ENCODE measurements around the gene ACKR2.

ACKR2 gene, protein sequence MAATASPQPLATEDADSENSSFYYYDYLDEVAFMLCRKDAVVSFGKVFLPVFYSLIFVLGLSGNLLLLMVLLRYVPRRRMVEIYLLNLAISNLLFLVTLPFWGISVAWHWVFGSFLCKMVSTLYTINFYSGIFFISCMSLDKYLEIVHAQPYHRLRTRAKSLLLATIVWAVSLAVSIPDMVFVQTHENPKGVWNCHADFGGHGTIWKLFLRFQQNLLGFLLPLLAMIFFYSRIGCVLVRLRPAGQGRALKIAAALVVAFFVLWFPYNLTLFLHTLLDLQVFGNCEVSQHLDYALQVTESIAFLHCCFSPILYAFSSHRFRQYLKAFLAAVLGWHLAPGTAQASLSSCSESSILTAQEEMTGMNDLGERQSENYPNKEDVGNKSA

GRCh38 chr3:42809202-42809601 lies at the start of gene ACKR2:
Gene ACKR2, plus strand, starts transcription at chr3:42809445. Its CDS starts 55,058 bp downstream, at chr3:42864503.
- DNase-seq, result no peak

- DNase-seq, result no peak
Measured at GRCh38 chr3:42762046-42762724, 47.1 kb upstream of the ACKR2 start.

DNA sequence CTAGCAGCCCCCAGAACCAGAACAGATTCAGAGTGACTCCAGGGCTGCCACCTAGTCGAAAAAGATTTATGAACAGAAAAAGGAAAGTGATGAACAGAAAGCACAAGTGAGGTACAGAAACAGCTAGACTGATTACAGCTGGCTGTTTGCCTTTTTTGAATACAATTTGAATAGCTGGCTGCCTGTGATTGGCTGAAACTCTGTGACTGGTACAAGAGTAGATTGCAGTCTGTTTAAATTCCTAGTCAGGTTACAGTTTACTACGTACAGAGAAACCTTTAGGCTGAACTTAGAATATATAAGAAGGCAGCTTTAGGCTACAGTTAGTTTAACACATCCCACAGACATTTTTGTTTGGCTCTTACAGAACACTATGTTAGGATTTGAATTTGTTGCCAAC lies 46.2 kb upstream of the ACKR2 start:
- DNase-seq, result no peak

- DNase-seq, result no peak
Measured at GRCh38 chr3:42764115-42764514, 45.1 kb upstream of the ACKR2 start.

GRCh38 chr3:42764561-42765295 lies 44.5 kb upstream of the ACKR2 start:
- no peak for DNase-seq

DNA sequence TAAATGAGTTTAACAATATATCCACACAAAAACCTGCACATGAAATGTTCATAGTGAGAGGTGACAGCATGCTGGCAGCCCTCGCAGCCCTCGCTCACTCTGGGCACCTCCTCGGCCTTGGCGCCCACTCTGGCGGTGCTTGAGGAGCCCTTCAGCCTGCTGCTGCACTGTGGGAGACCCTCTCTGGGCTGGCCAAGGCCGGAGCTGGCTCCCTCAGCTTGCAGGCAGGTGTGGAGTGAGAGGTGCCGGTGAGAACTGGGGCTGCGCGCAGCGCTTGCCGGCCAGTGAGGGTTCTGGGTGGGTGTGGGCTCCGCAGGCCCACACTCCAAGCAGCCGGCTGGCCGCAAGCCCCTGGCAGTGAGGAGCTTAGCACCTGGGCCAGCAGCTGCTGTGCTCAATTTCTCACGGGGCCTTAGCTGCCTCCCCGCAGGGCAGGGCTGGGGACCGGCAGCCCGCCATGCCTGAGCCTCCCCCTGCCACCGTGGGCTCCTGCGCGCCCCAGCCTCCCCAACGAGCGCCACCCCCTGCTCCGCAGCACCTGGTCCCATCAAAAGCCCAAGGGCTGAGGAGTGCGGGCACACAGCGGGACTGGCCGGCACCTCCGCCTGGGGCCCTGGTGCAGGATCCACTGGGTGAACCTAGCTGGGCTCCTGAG lies 39.6 kb upstream of the ACKR2 start:
- no peak for DNase-seq

- no peak for DNase-seq
Measured at GRCh38 chr3:42771271-42771670, 38.0 kb upstream of the ACKR2 start.

- peak; percentile 42 for DNase-seq
Measured at GRCh38 chr3:42772670-42773408, 36.4 kb upstream of the ACKR2 start, which contains the start of gene CCDC13. Gene CCDC13, minus strand, starts transcription at chr3:42773253. Its CDS starts 14,908 bp downstream, at chr3:42758345.

DNA sequence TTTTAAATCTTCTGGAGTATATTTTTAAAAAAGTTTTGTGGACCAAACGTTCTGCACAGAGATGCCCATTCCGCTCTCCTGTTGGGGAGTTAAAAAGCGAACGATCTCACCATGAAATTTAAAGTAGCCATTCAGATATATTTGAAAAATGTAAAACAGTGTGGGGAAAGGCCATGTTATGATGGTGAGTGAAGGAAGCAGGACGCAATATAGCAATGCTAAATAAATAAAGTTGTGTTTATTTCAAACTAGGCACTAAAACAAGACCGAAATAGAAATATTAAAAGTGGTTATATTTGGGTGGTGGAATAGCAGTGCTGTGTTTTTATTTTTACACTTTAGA lies 35.9 kb upstream of the ACKR2 start:
- no peak for DNase-seq

- no peak for DNase-seq
Measured at GRCh38 chr3:42778644-42779043, 30.6 kb upstream of the ACKR2 start.

- DNase-seq, result no peak
Measured at GRCh38 chr3:42780398-42780797, 28.8 kb upstream of the ACKR2 start.

DNA sequence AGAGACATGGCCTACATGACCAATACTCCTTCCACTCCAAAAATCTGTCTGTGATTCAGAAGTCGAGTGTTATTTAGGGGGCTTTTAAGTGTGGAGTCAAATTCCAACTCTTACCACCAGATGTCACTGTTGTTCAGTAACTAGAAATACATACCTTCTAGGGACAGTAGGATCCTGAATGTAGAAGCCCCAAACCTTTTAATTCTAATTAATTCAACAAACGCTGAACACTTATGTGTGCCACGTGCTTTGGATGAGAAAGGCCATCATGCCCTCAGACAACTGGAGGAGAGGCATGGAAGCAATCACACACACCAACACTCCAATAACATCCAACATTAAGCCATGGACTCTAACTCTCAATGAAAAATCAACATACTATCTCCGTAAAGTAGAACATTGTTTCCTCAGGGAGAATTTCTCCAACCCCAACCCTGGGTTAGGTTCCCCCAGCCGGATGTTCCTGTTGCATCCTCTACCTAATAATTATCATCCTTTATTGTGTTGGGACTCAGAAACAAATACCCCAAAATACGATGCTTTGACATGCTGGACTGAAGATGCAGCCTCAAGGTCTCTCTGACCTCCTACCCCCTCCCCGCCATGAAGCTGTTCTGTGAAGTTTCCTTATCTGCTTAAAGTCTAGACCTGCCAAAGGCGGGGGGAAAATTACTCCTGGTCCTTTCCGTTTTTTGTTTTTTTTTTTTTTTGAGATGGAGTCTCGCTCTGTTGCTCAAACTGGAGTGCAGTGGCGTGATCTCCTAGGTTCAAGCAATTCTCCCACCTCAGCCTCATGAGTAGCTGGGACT lies 28.1 kb upstream of the ACKR2 start:
- DNase-seq, result peak; percentile 3

- no peak for DNase-seq
Measured at GRCh38 chr3:42786212-42786611, 23.0 kb upstream of the ACKR2 start.

GRCh38 chr3:42786631-42787030 lies 22.6 kb upstream of the ACKR2 start:
- DNase-seq, result no peak

DNA sequence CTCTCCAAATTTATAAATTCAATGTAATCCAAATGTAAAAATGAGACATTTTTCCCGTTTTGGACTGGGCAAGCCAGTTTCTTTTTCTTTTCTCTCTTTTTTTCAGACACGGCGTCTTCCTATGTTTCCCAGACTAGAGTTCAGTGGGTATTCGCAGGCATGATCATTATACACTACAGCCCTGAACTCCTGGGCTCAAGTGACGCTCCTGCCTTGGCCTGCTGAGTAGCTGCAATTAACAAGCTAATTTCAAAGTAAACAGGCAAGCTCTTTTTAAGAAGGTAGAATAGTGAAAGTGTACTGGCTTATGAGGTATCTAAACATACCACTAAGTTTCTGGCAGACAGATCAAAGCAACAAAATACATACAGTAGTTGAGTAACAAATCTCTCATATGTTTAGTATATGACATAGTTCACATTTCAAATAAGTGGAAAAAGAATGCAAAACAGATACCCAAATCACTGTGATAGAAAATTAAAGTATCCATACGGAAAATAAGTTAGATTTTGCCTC lies 18.5 kb upstream of the ACKR2 start:
- no peak for DNase-seq

DNA sequence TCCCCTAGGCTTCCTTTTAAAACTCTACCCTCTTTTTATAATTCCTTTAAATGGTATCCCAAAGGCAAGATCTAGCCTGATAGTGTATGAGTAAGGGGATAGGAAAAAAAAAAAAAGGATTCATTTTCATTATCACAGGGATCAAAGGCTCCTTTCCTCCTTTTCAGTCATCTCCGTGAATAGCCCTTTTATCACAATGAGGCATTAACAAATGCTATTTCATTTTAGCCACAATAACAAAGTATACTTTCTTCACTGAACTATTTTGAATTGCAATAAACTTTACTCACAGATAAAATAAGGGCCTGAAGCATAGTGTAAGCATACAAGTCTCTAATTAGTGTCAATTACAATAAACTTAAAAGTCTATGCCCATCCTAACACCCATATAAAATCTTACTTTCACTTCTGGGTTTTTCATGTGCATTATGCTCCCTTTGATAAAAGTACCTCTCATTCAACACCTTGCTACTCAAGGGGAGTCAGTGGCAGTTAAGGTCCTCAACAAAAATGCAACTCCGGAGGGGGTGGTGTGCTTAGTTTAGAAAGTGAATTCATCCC lies 13.5 kb upstream of the ACKR2 start:
- DNase-seq, result no peak

DNA sequence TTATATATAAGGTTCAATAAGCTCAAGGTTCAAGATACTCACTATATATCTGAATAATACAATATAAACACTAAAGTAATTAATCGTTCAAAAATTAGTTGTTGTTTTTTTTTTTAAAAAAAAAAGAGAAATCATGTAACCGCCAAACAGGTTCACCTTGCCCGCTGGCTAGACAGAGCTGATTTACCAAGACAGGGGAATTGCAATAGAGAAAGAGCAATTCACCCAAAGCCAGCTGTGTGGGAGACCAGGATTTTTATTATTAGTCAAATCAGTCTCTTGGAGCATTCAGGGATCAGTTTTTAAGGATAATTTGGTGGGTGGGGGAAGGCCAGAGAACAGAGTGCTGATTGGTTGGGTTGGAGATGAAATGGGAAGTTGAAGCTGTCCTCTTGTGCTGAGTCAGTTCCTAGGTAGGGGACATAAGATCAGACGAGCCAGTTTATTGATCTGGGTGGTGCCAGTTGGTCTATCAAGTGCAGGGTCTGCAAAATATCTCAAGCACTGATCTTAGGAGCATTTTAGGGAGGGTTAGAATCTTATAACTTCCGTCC lies 12.8 kb upstream of the ACKR2 start:
- DNase-seq, result no peak

GRCh38 chr3:42799376-42799775 lies 9.9 kb upstream of the ACKR2 start:
- DNase-seq, result no peak

GRCh38 chr3:42800251-42800650 lies 9.0 kb upstream of the ACKR2 start:
- no peak for DNase-seq

- DNase-seq, result no peak
Measured at GRCh38 chr3:42801048-42801620, 8.1 kb upstream of the ACKR2 start.
